IPS-NIHi7 (cell line): ENCODE measurements around the gene EGLN1.

Source experiments
- DNase-seq: peaks from one replicate; pipeline ENCODE4 v3.0.0; 2012; ENCODE audit warnings: mixed read lengths; ENCODE audit errors: extremely low spot score

Gene EGLN1

DNA sequence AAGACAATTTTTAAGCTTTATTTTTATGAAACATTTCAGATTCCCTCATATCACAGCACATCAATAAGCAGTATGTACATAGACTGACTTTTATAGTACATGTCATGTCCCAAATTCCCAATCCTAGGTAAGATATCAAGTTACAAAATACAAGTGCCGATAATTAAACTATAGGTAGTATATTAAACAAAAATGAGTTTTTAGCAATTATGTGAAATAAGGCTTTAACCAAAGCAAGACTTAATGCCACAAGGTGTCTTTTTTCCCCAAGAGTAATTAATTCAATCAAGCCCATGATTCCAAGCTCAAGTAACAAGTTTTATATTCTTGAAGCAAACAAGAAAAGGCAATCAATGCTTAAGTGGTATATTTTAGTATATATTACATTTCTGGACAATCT is 89.3 kb downstream of the EGLN1 start:
- DNase-seq: no peak

DNA sequence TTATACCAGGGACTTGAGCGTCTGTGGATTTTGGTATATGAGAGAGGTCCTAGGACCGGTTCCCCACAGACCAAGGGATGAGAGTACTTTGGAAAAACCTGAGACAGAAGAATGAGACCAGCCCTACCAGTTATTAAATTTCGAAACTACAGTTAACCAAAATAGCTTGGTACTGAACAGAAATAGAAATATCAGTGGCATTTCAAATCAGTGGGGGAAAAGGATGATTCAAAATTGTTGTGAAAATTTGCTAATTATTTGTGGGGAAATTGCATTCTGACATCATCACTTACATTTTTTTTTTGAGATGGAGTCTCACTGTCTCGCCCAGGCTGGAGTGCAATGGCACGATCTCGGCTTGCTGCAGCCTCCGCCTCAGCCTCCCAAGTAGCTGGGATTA is 92.6 kb downstream of the EGLN1 start:
- no peak for DNase-seq

DNA sequence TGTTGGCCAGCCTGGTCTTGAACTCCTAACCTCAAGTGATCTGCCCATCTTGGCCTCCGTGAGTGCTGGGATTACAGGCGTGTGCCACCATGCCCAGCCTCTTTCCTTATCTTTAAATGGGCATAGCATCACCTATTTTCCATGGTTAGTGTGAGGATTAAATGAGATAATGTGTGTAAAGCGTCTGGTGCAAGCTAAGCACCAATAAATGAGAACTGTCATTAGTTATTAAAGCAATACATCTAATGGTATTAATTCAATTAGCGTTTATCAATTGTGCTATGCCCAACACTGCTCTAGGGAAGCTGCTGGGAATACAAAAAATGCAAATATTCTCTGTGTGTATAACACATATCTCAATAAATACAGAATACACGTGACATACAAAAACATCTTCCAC is 94.5 kb downstream of the EGLN1 start:
- DNase-seq: no peak

DNA sequence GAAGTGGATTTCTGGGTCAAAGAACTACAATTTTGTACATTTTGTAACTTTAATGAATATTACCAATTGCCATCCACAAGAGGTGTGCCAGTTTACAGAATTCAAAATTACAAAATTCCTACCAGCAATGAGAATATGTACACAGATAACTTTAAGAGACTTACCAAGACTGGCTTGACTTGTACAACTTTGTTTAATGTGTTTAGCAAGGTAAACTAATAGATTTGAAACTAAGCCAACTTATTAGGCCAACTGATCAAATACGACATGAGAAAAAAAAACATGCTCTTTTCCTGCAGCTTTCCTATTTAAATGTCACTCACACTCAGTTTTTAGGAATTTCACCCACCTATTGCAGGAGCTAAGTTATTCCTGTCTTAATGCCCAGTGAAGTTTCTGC is 95.8 kb downstream of the EGLN1 start:
- no peak for DNase-seq

DNA sequence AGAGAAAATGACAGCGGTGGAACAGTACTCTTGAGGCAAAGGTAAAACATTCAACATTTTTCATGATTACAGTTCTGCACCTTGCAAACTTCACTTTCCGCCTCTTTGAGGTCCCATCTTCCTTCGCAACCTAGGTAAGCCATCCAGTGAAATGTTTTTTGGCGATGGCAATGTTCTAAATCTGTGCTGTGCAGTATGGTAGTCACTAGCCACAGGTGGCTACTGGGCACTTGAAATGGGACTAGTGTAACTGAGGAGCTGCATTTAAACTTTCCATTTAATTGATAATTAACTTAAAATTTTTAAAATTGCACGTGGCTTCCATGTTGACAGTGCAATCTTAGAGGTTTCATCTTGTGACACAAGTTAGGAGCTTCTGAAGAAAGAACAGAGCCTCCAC is 97.4 kb downstream of the EGLN1 start:
- no peak for DNase-seq

DNA sequence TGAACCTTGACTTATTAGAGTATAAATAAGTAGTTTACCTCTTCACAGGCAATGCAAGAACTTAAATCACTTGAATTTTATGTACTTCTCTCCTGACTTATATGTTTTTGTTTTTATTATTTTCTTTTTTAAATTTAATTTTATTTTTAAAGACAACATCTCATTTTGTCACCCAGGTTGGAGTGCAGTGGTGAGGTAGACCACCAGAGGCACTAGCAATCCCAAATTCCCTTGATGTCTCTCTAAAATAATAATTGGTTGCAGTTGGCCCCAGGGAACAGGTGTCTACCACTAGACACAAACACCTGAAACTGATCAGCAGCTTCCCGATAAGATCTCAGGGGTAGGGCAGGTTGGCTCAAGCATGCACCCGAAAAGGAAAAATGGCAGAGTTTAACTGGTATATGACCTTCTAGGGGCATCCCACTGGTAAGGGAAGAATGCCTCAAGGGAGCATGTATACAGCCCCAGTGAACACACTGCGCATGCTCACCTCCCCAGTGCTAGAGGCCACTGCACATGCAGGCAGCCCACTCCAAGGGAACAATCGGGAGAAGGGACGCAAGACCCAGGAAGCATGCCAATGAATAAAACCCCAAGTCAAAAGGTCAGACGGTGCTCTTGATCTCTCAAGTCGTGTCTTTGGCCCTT is 99.1 kb downstream of the EGLN1 start:
- no peak for DNase-seq

DNA sequence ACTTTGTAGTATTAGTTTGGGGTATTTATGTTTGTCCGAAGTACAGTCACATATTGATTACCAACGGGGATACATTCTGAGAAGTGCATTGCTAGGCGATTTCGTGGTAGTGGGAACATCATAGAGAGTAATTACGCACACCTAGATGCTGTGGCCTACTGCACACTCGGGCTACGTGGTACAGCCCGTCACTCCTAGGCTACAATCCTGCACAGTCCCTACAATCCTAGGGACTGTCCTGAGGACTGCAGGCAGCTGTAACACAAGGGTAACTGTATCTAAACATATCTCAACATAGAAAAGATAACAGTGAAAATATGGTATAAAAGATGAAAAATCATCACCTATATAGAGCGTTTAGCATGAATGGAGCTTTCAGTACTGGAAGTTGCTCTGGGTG is 103.0 kb downstream of the EGLN1 start:
- no peak for DNase-seq

DNA sequence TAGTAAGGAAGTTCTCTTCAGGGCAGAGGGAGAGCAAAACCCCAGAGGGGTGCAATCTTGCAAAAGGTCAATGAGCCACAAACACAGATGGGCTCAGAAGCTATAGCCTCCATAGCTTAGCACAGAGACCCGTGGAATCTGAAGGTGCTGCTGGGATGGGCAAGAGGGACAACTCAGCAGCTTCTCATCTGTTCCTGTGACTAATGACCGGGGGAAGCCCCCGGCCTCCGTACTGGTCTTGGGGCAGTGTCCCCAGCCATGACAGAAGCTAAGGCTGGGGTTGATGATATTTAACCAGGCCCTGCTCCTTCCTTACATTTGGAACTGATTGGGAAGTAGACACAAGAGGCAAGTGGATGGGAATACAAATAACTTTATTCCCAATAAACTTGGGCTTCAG is 103.5 kb downstream of the EGLN1 start:
- no peak for DNase-seq

DNA sequence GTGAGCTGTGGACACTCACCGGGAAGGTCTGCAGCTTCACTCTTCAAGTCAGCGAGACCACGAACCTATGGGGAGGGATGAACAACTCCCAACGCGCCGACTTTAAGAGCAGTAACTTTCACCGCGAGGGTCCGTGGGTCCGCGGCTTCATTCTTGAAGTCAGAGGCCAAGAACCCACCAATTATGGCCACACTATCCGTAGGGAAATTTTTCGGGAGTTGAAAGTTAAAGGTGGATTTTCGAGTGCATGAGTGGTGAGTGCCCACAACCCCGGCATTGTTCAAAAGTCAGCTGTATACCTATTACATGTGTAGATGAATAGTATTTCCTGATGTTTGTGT is 104.1 kb downstream of the EGLN1 start:
- no peak for DNase-seq

DNA sequence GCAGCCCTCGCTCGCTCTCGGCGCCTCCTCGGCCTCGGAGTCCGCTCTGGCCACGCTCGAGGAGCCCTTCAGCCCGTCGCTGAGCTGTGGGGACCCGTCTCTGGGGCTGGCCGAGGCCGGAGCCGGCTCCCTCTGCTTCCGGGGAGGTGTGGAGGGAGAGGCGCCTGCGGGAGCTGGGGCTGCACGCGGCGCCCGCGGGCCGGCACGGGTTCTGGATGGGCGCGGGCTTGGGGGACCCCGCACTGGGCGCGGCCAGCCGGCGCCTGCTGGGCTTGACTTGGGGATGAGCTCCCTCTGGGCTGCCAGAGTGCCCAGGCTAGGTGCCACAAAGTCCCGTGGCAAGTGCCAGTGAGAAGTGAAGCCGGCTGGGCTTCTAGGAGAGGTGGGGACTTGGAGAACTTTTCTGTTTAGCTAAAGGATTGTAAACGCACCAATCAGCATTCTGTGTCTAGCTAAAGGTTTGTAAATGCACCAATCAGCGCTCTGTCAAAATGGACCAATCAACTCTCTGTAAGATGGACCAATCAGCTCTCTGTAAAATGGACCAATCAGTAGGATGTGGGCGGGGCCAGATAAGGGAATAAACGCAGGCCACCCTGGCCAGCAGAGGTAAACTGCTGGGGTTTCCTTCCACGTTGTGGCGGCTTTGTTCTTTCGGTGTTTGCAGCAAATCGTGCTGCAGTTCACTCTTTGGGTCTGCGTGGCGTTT is 104.6 kb downstream of the EGLN1 start:
- no peak for DNase-seq

DNA sequence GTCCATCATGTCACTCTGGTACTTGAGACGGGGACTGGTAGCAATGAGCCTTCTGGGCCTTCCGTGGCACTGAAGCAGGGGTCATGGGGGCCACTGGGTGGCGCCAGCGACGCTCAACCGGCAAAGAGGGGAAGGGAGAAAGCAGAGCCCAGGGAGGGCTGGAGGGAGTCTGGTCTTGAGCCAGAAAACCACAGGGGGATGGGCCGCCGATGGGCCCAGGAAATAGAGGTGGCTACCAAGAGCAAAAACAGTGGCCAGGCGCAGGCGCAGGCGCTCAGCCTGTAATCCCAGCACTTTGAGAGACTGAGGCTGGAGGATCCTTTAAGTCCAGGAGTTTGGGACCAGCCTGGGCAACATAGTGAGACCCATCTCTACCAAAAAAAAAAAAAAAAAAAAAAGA is 106.2 kb downstream of the EGLN1 start:
- DNase-seq: peak; percentile 77
